B cell (primary cell): ENCODE results near the gene USP28. TPM values are rescaled to one million over a fixed set of nuclear protein-coding genes. Genes with fewer than 3 reads are reported as not detected.

Experiments used
- ATAC-seq: fragments of 200-7000 bp; cut with Tn5 transposase; one replicate; pipeline ENCODE4 v1.10.0; 2021; ENCODE audit warnings: low read depth, mild to moderate bottlenecking, moderate number of reproducible peaks, moderate library complexity
- CTCF ChIA-PET: fragments of 350-600 bp; sonication (Branson Sonifier 250); formaldehyde crosslinking; loops from one replicate; lab custom pipeline; 2021; ENCODE audit warnings: antibody characterized with exemption, inconsistent platforms; lab: Charles Lee
- POLR2A ChIA-PET: fragments of 350-600 bp; sonication (Branson Sonifier 250); formaldehyde crosslinking; loops from one replicate; lab custom pipeline; 2021; ENCODE audit warnings: antibody characterized with exemption; lab: Charles Lee
- DNase-seq: peaks from one replicate; pipeline ENCODE4 v3.0.0; 2013
- H2AFZ ChIP-seq: 2 replicates; pipeline ENCODE4 v1.6.1; 2012; ENCODE audit warnings: mild to moderate bottlenecking, low read depth, low read length; ENCODE audit not compliant: insufficient read depth, poor library complexity, severe bottlenecking
- H3K27ac ChIP-seq, 2 donors: 1 replicate in 1 of 2; 2 replicates in 1 of 2; pipeline ENCODE4 v1.5.1; 2012 to 2013; ENCODE audit warnings: low read length in 2 of 2, mild to moderate bottlenecking in 2 of 2, moderate library complexity in 1 of 2
- H3K27me3 ChIP-seq, 4 experiments: fragments of 200-600 bp in 1 of 4; sonication (generic) in 1 of 4; replicated peaks in 1 of 4; 1 replicate in 2 of 4; 2 replicates in 2 of 4; pipeline versions ENCODE4 v1.6.1 to v1.7.0; 2013 to 2016; ENCODE audit warnings: low read length in 3 of 4, mild to moderate bottlenecking in 2 of 4, mixed read lengths in 1 of 4, moderate library complexity in 1 of 4; ENCODE audit not compliant: insufficient read depth in 4 of 4, control insufficient read depth in 3 of 4; ENCODE audit errors: control extremely low read depth in 1 of 4
- H3K36me3 ChIP-seq, 2 experiments: replicated peaks in 1 of 2; 1 replicate in 1 of 2; 2 replicates in 1 of 2; pipeline versions ENCODE4 v1.6.1 to v1.7.1; 2013; ENCODE audit warnings: low read length in 1 of 2; ENCODE audit not compliant: insufficient read depth in 2 of 2, control insufficient read depth in 1 of 2; ENCODE audit errors: control extremely low read depth in 1 of 2, extremely low read depth in 1 of 2
- H3K4me1 ChIP-seq, 2 donors: fragments of 200-600 bp in 1 of 2; sonication (generic) in 1 of 2; 1 replicate in 1 of 2; 2 replicates in 1 of 2; pipeline versions ENCODE4 v1.5.1 to v1.6.1; 2013 to 2017; ENCODE audit warnings: low read length in 2 of 2; ENCODE audit not compliant: control insufficient read depth in 2 of 2, insufficient read depth in 2 of 2
- H3K4me2 ChIP-seq: replicated peaks from 2 replicates; pipeline ENCODE3; 2012; ENCODE audit warnings: mild to moderate bottlenecking, low read depth, low read length; ENCODE audit not compliant: poor library complexity, severe bottlenecking
- H3K4me3 ChIP-seq, 5 experiments: fragments of 200-600 bp in 1 of 5; sonication (generic) in 1 of 5; 1 replicate in 3 of 5; 2 replicates in 2 of 5; pipeline versions ENCODE4 v1.5.1 to v1.7.0; 2011 to 2016; ENCODE audit warnings: low read length in 4 of 5, mild to moderate bottlenecking in 4 of 5, low read depth in 2 of 5, control low read depth in 1 of 5, moderate library complexity in 1 of 5; ENCODE audit not compliant: insufficient read depth in 1 of 5; ENCODE audit errors: control extremely low read depth in 1 of 5, extremely low read depth in 1 of 5
- H3K79me2 ChIP-seq: fragments of 200-600 bp; sonication (generic); one replicate; pipeline ENCODE4 v1.6.0; 2016; ENCODE audit warnings: low read length; ENCODE audit not compliant: control insufficient read depth, insufficient read depth
- H3K9ac ChIP-seq: fragments of 200-600 bp; sonication (generic); 2 replicates; pipeline ENCODE4 v1.6.1; 2017; ENCODE audit warnings: mild to moderate bottlenecking, low read length, moderate library complexity
- H3K9me3 ChIP-seq, 3 donors: one replicate each; pipeline versions ENCODE4 v1.6.1 to v1.7.1; 2013; ENCODE audit warnings: low read length in 2 of 3; ENCODE audit not compliant: control insufficient read depth in 2 of 3, insufficient read depth in 1 of 3; ENCODE audit errors: control extremely low read depth in 1 of 3
- H4K20me1 ChIP-seq: 2 replicates; pipeline ENCODE4 v1.6.0; 2012; ENCODE audit warnings: mild to moderate bottlenecking, low read length; ENCODE audit not compliant: insufficient read depth, control insufficient read depth, poor library complexity, severe bottlenecking
- H3K27ac Mint-ChIP-seq: one replicate; pipeline ENCODE4 v1.8.0; 2021; ENCODE audit warnings: mixed read lengths
- H3K27me3 Mint-ChIP-seq: one replicate; pipeline ENCODE4 v1.8.0; 2021; ENCODE audit warnings: mixed read lengths
- H3K4me1 Mint-ChIP-seq: one replicate; pipeline ENCODE4 v1.8.0; 2021; ENCODE audit warnings: mixed read lengths
- H3K4me3 Mint-ChIP-seq: one replicate; pipeline ENCODE4 v1.8.0; 2021; ENCODE audit warnings: mixed read lengths
- H3K9me3 Mint-ChIP-seq: one replicate; pipeline ENCODE4 v1.8.0; 2022; ENCODE audit warnings: mixed read lengths; ENCODE audit not compliant: insufficient read depth
- EZH2 ChIP-seq: IDR thresholded peaks from 2 replicates; pipeline ENCODE4 v1.6.1; 2012; ENCODE audit warnings: borderline replicate concordance, low read depth, mild to moderate bottlenecking, moderate library complexity, low read length; ENCODE audit not compliant: insufficient read depth, poor library complexity, severe bottlenecking
- WGBS: methylation state at CpG from one replicate; pipeline ENCODE4 v1.1.5; 2013; ENCODE audit warnings: missing lambda C conversion rate; ENCODE audit not compliant: insufficient coverage; 5-methylcytosine and 5-hydroxymethylcytosine counted together
- intact Hi-C: fragments of 100-400 bp; cut with micrococcal nuclease; formaldehyde crosslinking; loops from one replicate; pipeline ENCODE4 v1.10.0; 2022
- polyA plus RNA-seq: library from polyadenylated mRNA; depleted of rRNA; stranded (reverse); fragments of >200 nt; gene quantifications from 2 replicates; pipeline ENCODE4 v1.2.3, GENCODE V29; 2012
- total RNA-seq, 2 donors: library from RNA; stranded (reverse); fragments of 120-200 nt in 1 of 2; gene quantifications; 1 replicate in 1 of 2; 2 replicates in 1 of 2; pipeline versions ENCODE4 v1.2.3 to v1.2.4, GENCODE V29; 2013 to 2022
- TF ChIP-seq, protein P1 (sequence below): fragments of 200-600 bp; IDR thresholded peaks from one replicate; pipeline ENCODE4 v1.8.0; 2022; ENCODE audit warnings: antibody characterized with exemption, mild to moderate bottlenecking

The USP28 gene
- total and polyA plus RNA-seq, 2 donors (not counting 1 experiment from before 2014, with no cell fraction given): 78.0 to 104 TPM

DNA sequence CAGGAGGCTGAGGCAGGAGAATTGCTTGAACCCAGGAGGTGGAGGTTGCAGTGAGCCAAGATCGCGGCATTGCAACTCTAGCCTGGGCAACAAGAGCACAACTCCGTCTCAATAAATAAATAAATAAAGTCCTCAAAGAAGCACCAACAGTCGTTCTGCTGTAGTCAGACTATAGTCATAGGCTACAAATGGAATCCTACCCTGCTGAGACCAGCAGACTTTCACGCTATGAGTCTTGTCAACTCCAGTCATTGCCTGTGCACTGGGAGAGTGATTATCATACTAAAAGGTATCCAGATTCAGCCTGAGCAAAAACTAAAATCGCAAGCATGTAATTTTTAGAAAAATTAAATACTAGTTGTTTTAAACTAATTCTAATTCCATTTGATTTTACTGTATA is 19.6 kb downstream of the USP28 start:
- Histone ChIP-seq H3K4me1 (peaks cover 7 to 9% of the 10 kb centered on the region in 2 donors), H3K27ac (no peak overlapping the region), H3K9me3 (no peaks in the 10 kb centered on the region), H3K9ac (no peak overlapping the region), H3K79me2 (peaks cover 69% of the 10 kb centered on the region), H4K20me1 (peaks cover 53% of the 10 kb centered on the region), H3K27me3 (no peaks in the 10 kb centered on the region), H2AFZ (no peak overlapping the region), H3K4me2 (no peak overlapping the region), H3K4me3 (no peak overlapping the region), H3K36me3 (peaks cover 2 to 32% of the 10 kb centered on the region in 2 experiments)
- ATAC-seq (no peak), DNase-seq (no peak)
- ChIA-PET POLR2A (no interaction called here), CTCF (interaction anchor here (1.0 to 1.6 kb wide), 2 partner anchors 22 to 406 kb away, joined by 3 read pairs; no protein-coding TSS in a partner anchor)
- no peak overlapping the region for H3K4me3 Mint-ChIP-seq
- H3K9me3 Mint-ChIP-seq: no peaks in the 10 kb centered on the region
- WGBS: no CpG with 5 or more reads among the region's 6 CpGs
- peaks cover 30% of the 10 kb centered on the region for H3K4me1 Mint-ChIP-seq
- TF ChIP-seq EZH2: no peak
- TF ChIP-seq, protein P1, sequence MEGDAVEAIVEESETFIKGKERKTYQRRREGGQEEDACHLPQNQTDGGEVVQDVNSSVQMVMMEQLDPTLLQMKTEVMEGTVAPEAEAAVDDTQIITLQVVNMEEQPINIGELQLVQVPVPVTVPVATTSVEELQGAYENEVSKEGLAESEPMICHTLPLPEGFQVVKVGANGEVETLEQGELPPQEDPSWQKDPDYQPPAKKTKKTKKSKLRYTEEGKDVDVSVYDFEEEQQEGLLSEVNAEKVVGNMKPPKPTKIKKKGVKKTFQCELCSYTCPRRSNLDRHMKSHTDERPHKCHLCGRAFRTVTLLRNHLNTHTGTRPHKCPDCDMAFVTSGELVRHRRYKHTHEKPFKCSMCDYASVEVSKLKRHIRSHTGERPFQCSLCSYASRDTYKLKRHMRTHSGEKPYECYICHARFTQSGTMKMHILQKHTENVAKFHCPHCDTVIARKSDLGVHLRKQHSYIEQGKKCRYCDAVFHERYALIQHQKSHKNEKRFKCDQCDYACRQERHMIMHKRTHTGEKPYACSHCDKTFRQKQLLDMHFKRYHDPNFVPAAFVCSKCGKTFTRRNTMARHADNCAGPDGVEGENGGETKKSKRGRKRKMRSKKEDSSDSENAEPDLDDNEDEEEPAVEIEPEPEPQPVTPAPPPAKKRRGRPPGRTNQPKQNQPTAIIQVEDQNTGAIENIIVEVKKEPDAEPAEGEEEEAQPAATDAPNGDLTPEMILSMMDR: no peak
- no peaks in the 10 kb centered on the region for H3K27me3 Mint-ChIP-seq
- H3K27ac Mint-ChIP-seq: no peak overlapping the region
- intact Hi-C loops: no loop called here

DNA sequence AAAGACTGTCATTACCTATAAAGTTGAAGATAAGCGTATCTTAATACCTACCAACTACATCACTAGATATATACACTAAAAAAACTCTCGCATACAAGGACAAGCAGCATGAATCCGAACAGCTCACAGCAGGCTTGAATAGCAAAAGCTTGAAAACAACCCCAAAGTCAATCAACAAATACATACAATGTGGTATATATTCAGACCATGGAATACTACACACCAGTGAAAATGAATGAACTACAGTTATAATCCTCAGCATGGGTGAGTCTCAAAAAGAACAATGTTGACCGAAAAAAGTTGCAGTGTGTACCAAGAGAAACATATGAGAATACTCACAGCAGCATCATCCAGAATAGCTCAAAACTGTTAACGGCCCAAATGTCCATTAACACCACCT is 25.2 kb downstream of the USP28 start:
- Histone ChIP-seq H3K9me3 (no peaks in the 10 kb centered on the region), H3K4me2 (no peak overlapping the region), H2AFZ (no peak overlapping the region), H3K4me3 (no peak overlapping the region), H3K27ac (no peak overlapping the region), H3K79me2 (peaks cover 16% of the 10 kb centered on the region), H3K36me3 (peaks cover 5 to 61% of the 10 kb centered on the region in 2 experiments), H3K9ac (no peak overlapping the region), H4K20me1 (peaks cover 10% of the 10 kb centered on the region), H3K4me1 (peaks cover 10 to 11% of the 10 kb centered on the region in 2 donors), H3K27me3 (no peaks in the 10 kb centered on the region)
- Mint-ChIP-seq H3K4me3 (no peak overlapping the region), H3K4me1 (peaks cover 28% of the 10 kb centered on the region), H3K9me3 (peaks cover 3% of the 10 kb centered on the region), H3K27ac (no peak overlapping the region), H3K27me3 (no peaks in the 10 kb centered on the region)
- TF ChIP-seq EZH2: no peak
- TF ChIP-seq, protein P1: no peak
- ChIA-PET CTCF (no interaction called here), POLR2A (no interaction called here)
- DNase-seq (no peak), ATAC-seq (no peak)
- WGBS: 91% methylated on average over 2 of the region's 5 CpGs
- intact Hi-C loops: no loop called here
